ENCODE measurements around the gene WNT3A.
A peak's percentile ranks its signal among the peaks of the same experiment; 100 is the strongest.

The WNT3A gene

GRCh38 chr1:228081578-228082213 lies 74.9 kb downstream of the WNT3A start:
- H3K4me3 Mint-ChIP-seq, result peak overlapping the region; percentile 97
- H3K9me3 Mint-ChIP-seq, result no peaks in the 10 kb centered on the region
- peaks cover 48% of the 10 kb centered on the region for H3K36me3 Mint-ChIP-seq (ENCODE audit: low read depth)
- no peaks in the 10 kb centered on the region for H3K27me3 Mint-ChIP-seq
- H3K4me1 Mint-ChIP-seq (ENCODE audit: low read depth), result peaks cover 44% of the 10 kb centered on the region
- DNase-seq, result peak; percentile 54
- H3K27ac Mint-ChIP-seq, result peak overlapping the region; percentile 92

GRCh38 chr1:228082214-228082917 lies 75.6 kb downstream of the WNT3A start, which contains the start of gene ARF1:
Gene ARF1, plus strand, starts transcription at chr1:228082708. Its CDS starts 14,407 bp downstream, at chr1:228097115.
- H3K4me1 Mint-ChIP-seq (ENCODE audit: low read depth), result peaks cover 49% of the 10 kb centered on the region
- H3K27ac Mint-ChIP-seq, result peak within 1 kb of the TSS; percentile 98
- H3K36me3 Mint-ChIP-seq (ENCODE audit: low read depth), result peaks cover 54% of the 10 kb centered on the region
- peak within 1 kb of the TSS; percentile 97 for H3K4me3 Mint-ChIP-seq
- no peaks in the 10 kb centered on the region for H3K9me3 Mint-ChIP-seq
- peak; percentile 97 for DNase-seq
- H3K27me3 Mint-ChIP-seq, result no peaks in the 10 kb centered on the region

GRCh38 chr1:228082918-228083870 lies 76.4 kb downstream of the WNT3A start:
- Mint-ChIP-seq H3K36me3 (ENCODE audit: low read depth) (peaks cover 62% of the 10 kb centered on the region), H3K27me3 (no peaks in the 10 kb centered on the region), H3K9me3 (no peaks in the 10 kb centered on the region), H3K4me1 (ENCODE audit: low read depth) (peaks cover 56% of the 10 kb centered on the region), H3K27ac (peak overlapping the region; percentile 98), H3K4me3 (peak overlapping the region; percentile 97)
- peak; percentile 57 for DNase-seq

GRCh38 chr1:228083871-228084278 lies 77.1 kb downstream of the WNT3A start:
- H3K27me3 Mint-ChIP-seq, result no peaks in the 10 kb centered on the region
- H3K9me3 Mint-ChIP-seq, result no peaks in the 10 kb centered on the region
- peak overlapping the region; percentile 98 for H3K27ac Mint-ChIP-seq
- peak overlapping the region; percentile 97 for H3K4me3 Mint-ChIP-seq
- peaks cover 69% of the 10 kb centered on the region for H3K36me3 Mint-ChIP-seq (ENCODE audit: low read depth)
- peaks cover 60% of the 10 kb centered on the region for H3K4me1 Mint-ChIP-seq (ENCODE audit: low read depth)
- DNase-seq, result no peak

- H3K4me1 Mint-ChIP-seq (ENCODE audit: low read depth), result peaks cover 63% of the 10 kb centered on the region
- H3K9me3 Mint-ChIP-seq, result no peaks in the 10 kb centered on the region
- peak overlapping the region; percentile 98 for H3K27ac Mint-ChIP-seq
- no peak for DNase-seq
- H3K4me3 Mint-ChIP-seq, result peak overlapping the region; percentile 97
- H3K36me3 Mint-ChIP-seq (ENCODE audit: low read depth), result peaks cover 72% of the 10 kb centered on the region
- H3K27me3 Mint-ChIP-seq, result no peaks in the 10 kb centered on the region
Measured at GRCh38 chr1:228084325-228084724, 77.5 kb downstream of the WNT3A start.

- peak overlapping the region; percentile 98 for H3K27ac Mint-ChIP-seq
- peak overlapping the region; percentile 97 for H3K4me3 Mint-ChIP-seq
- H3K27me3 Mint-ChIP-seq, result no peaks in the 10 kb centered on the region
- peaks cover 75% of the 10 kb centered on the region for H3K36me3 Mint-ChIP-seq (ENCODE audit: low read depth)
- H3K9me3 Mint-ChIP-seq, result no peaks in the 10 kb centered on the region
- no peak for DNase-seq
- peaks cover 64% of the 10 kb centered on the region for H3K4me1 Mint-ChIP-seq (ENCODE audit: low read depth)
Measured at GRCh38 chr1:228084797-228085196, 78.0 kb downstream of the WNT3A start.

GRCh38 chr1:228085287-228085951 lies 78.6 kb downstream of the WNT3A start:
- H3K4me3 Mint-ChIP-seq, result peak overlapping the region; percentile 97
- DNase-seq, result no peak
- H3K9me3 Mint-ChIP-seq, result no peaks in the 10 kb centered on the region
- H3K36me3 Mint-ChIP-seq (ENCODE audit: low read depth), result peaks cover 79% of the 10 kb centered on the region
- peaks cover 67% of the 10 kb centered on the region for H3K4me1 Mint-ChIP-seq (ENCODE audit: low read depth)
- peak overlapping the region; percentile 98 for H3K27ac Mint-ChIP-seq
- no peaks in the 10 kb centered on the region for H3K27me3 Mint-ChIP-seq

- peak overlapping the region; percentile 89 for H3K27ac Mint-ChIP-seq
- H3K9me3 Mint-ChIP-seq, result no peaks in the 10 kb centered on the region
- H3K4me3 Mint-ChIP-seq, result peak overlapping the region; percentile 63
- no peak for DNase-seq
- no peaks in the 10 kb centered on the region for H3K27me3 Mint-ChIP-seq
- peaks cover 95% of the 10 kb centered on the region for H3K36me3 Mint-ChIP-seq (ENCODE audit: low read depth)
- peaks cover 86% of the 10 kb centered on the region for H3K4me1 Mint-ChIP-seq (ENCODE audit: low read depth)
Measured at GRCh38 chr1:228087771-228088251, 81.0 kb downstream of the WNT3A start.

- Mint-ChIP-seq H3K27ac (peak overlapping the region; percentile 89), H3K4me3 (peak overlapping the region; percentile 63), H3K9me3 (no peaks in the 10 kb centered on the region), H3K27me3 (no peaks in the 10 kb centered on the region), H3K4me1 (ENCODE audit: low read depth) (peaks cover 87% of the 10 kb centered on the region), H3K36me3 (ENCODE audit: low read depth) (peaks cover 97% of the 10 kb centered on the region)
- DNase-seq, result peak; percentile 29
Measured at GRCh38 chr1:228088586-228089498, 82.0 kb downstream of the WNT3A start.

GRCh38 chr1:228089519-228090380 lies 83.0 kb downstream of the WNT3A start:
- peaks cover 97% of the 10 kb centered on the region for H3K36me3 Mint-ChIP-seq (ENCODE audit: low read depth)

GRCh38 chr1:228090613-228091081 lies 83.8 kb downstream of the WNT3A start:
- peaks cover 13% of the 10 kb centered on the region for H3K9me3 Mint-ChIP-seq
- H3K4me1 Mint-ChIP-seq (ENCODE audit: low read depth), result peaks cover 85% of the 10 kb centered on the region
- peak overlapping the region; percentile 89 for H3K27ac Mint-ChIP-seq
- no peak for DNase-seq
- peaks cover 97% of the 10 kb centered on the region for H3K36me3 Mint-ChIP-seq (ENCODE audit: low read depth)
- peak overlapping the region; percentile 25 for H3K4me3 Mint-ChIP-seq
- no peaks in the 10 kb centered on the region for H3K27me3 Mint-ChIP-seq

More at GRCh38 chr1:228089519-228090380, 83.0 kb downstream of the WNT3A start:
- H3K4me1 Mint-ChIP-seq (ENCODE audit: low read depth), result peaks cover 88% of the 10 kb centered on the region
- H3K9me3 Mint-ChIP-seq, result peaks cover 8% of the 10 kb centered on the region
- no peak for DNase-seq
- H3K27ac Mint-ChIP-seq, result peak overlapping the region; percentile 89
- no peaks in the 10 kb centered on the region for H3K27me3 Mint-ChIP-seq
- peak overlapping the region; percentile 63 for H3K4me3 Mint-ChIP-seq

GRCh38 chr1:228091084-228091483 lies 84.3 kb downstream of the WNT3A start:
- Mint-ChIP-seq H3K36me3 (ENCODE audit: low read depth) (peaks cover 98% of the 10 kb centered on the region), H3K4me1 (ENCODE audit: low read depth) (peaks cover 85% of the 10 kb centered on the region), H3K27ac (peak overlapping the region; percentile 89), H3K9me3 (peaks cover 14% of the 10 kb centered on the region), H3K27me3 (no peaks in the 10 kb centered on the region), H3K4me3 (no peak overlapping the region)
- DNase-seq, result no peak
